MM.1S (cell line): Measurements from ENCODE around the gene RHOBTB1.

Experiments used
- DNase-seq: peaks from one replicate; pipeline ENCODE4 v3.0.0-alpha.2; 2015
- H2AFZ ChIP-seq: fragments of 300-600 bp; sonication (generic); 2 replicates; pipeline ENCODE4 v1.6.0; 2016; ENCODE audit warnings: antibody characterized with exemption, low read length
- H3F3A ChIP-seq: fragments of 300-600 bp; sonication (generic); 2 replicates; pipeline ENCODE4 v1.6.1; 2016; ENCODE audit warnings: mild to moderate bottlenecking, antibody characterized with exemption, low read length, moderate library complexity, mixed read lengths; ENCODE audit not compliant: insufficient read depth
- H3K27ac ChIP-seq: fragments of 300-600 bp; sonication (generic); 2 replicates; pipeline ENCODE4 v1.5.1; 2016; ENCODE audit warnings: mild to moderate bottlenecking, low read length
- H3K27me3 ChIP-seq: fragments of 300-600 bp; sonication (generic); replicated peaks from 2 replicates; pipeline ENCODE4 v1.6.0; 2016; ENCODE audit warnings: low read length; ENCODE audit not compliant: insufficient read depth
- H3K36me3 ChIP-seq: fragments of 300-600 bp; sonication (generic); replicated peaks from 2 replicates; pipeline ENCODE4 v1.6.1; 2016; ENCODE audit warnings: mild to moderate bottlenecking, low read length, mixed read lengths; ENCODE audit not compliant: insufficient read depth
- H3K4me1 ChIP-seq: fragments of 300-600 bp; sonication (generic); 2 replicates; pipeline ENCODE4 v1.6.1; 2016; ENCODE audit warnings: low read length, mixed read lengths
- H3K4me2 ChIP-seq: fragments of 300-600 bp; sonication (generic); 2 replicates; pipeline ENCODE4 v1.6.0; 2016; ENCODE audit warnings: low read depth, low read length
- H3K4me3 ChIP-seq: fragments of 300-600 bp; sonication (generic); 2 replicates; pipeline ENCODE4 v1.5.1; 2016; ENCODE audit warnings: low read length, mixed read lengths
- H3K79me2 ChIP-seq: fragments of 300-600 bp; sonication (generic); 2 replicates; pipeline ENCODE4 v1.6.1; 2016; ENCODE audit warnings: mixed run types, low read length, mixed read lengths
- H3K9ac ChIP-seq: fragments of 300-600 bp; sonication (generic); 2 replicates; pipeline ENCODE4 v1.6.1; 2016; ENCODE audit warnings: low read length, mixed read lengths
- H3K9me2 ChIP-seq: fragments of 300-600 bp; sonication (generic); replicated peaks from 2 replicates; pipeline ENCODE4 v1.6.1; 2016; ENCODE audit warnings: mild to moderate bottlenecking, low read length, mixed read lengths; ENCODE audit not compliant: insufficient read depth
- H3K9me3 ChIP-seq: fragments of 300-600 bp; sonication (generic); replicated peaks from 2 replicates; pipeline ENCODE4 v1.6.1; 2016; ENCODE audit warnings: mild to moderate bottlenecking, low read length, mixed read lengths; ENCODE audit not compliant: insufficient read depth
- H4K20me1 ChIP-seq: fragments of 300-600 bp; sonication (generic); 2 replicates; pipeline ENCODE4 v1.6.1; 2016; ENCODE audit warnings: mild to moderate bottlenecking, low read length, moderate library complexity, mixed read lengths; ENCODE audit not compliant: insufficient read depth
- CTCF ChIP-seq: fragments of 300-600 bp; sonication (generic); IDR thresholded peaks from 2 replicates; pipeline ENCODE4 v1.5.1; 2016; ENCODE audit warnings: antibody characterized with exemption, low read length, mixed read lengths
- EZH2 ChIP-seq: fragments of 300-600 bp; sonication (generic); optimal IDR thresholded peaks from 2 replicates; pipeline ENCODE3; 2017; ENCODE audit warnings: low read depth, mild to moderate bottlenecking, antibody characterized with exemption, low read length, mixed read lengths
- EZH2phosphoT487 ChIP-seq: fragments of 300-600 bp; sonication (generic); IDR thresholded peaks from 2 replicates; pipeline ENCODE4 v1.6.1; 2018; ENCODE audit warnings: antibody characterized with exemption, low read length

Gene RHOBTB1

GRCh38 chr10:60899266-60899665, 44.7 kb downstream of the RHOBTB1 start:
- H4K20me1 ChIP-seq, result no peaks in the 10 kb centered on the region
- no peak for DNase-seq

GRCh38 chr10:60898321-60898720, 45.7 kb downstream of the RHOBTB1 start:
- no peak overlapping the region for H3K4me2 ChIP-seq
- TF ChIP-seq EZH2 (no peak), EZH2phosphoT487 (no peak), CTCF (no peak)
- H4K20me1 ChIP-seq, result no peaks in the 10 kb centered on the region
- H3K36me3 ChIP-seq, result no peaks in the 10 kb centered on the region
- no peaks in the 10 kb centered on the region for H3K9me3 ChIP-seq
- no peaks in the 10 kb centered on the region for H3K79me2 ChIP-seq
- no peak overlapping the region for H2AFZ ChIP-seq
- H3K27me3 ChIP-seq, result no peaks in the 10 kb centered on the region
- H3F3A ChIP-seq, result no peaks in the 10 kb centered on the region
- no peaks in the 10 kb centered on the region for H3K9me2 ChIP-seq
- H3K4me1 ChIP-seq, result no peaks in the 10 kb centered on the region
- no peak overlapping the region for H3K27ac ChIP-seq
- DNase-seq, result no peak
- no peak overlapping the region for H3K4me3 ChIP-seq
- no peak overlapping the region for H3K9ac ChIP-seq

More at GRCh38 chr10:60899266-60899665, 44.7 kb downstream of the RHOBTB1 start:
- Histone ChIP-seq H3K79me2 (no peaks in the 10 kb centered on the region), H3K36me3 (no peaks in the 10 kb centered on the region), H3K9me3 (no peaks in the 10 kb centered on the region), H3K9me2 (no peaks in the 10 kb centered on the region), H2AFZ (no peak overlapping the region), H3K4me1 (no peaks in the 10 kb centered on the region), H3K27me3 (no peaks in the 10 kb centered on the region), H3K27ac (no peak overlapping the region), H3K4me3 (no peak overlapping the region), H3K9ac (no peak overlapping the region), H3K4me2 (no peak overlapping the region), H3F3A (no peaks in the 10 kb centered on the region)
- TF ChIP-seq CTCF (no peak), EZH2 (no peak), EZH2phosphoT487 (no peak)

GRCh38 chr10:60896810-60897209, 47.2 kb downstream of the RHOBTB1 start:
- no peak overlapping the region for H3K4me2 ChIP-seq
- H3K79me2 ChIP-seq, result no peaks in the 10 kb centered on the region
- no peaks in the 10 kb centered on the region for H3K9me3 ChIP-seq
- H3K27ac ChIP-seq, result no peak overlapping the region
- no peak overlapping the region for H3K9ac ChIP-seq
- no peaks in the 10 kb centered on the region for H3K27me3 ChIP-seq
- no peaks in the 10 kb centered on the region for H3K4me1 ChIP-seq
- no peaks in the 10 kb centered on the region for H3K36me3 ChIP-seq
- no peaks in the 10 kb centered on the region for H3F3A ChIP-seq
- no peaks in the 10 kb centered on the region for H3K9me2 ChIP-seq
- no peaks in the 10 kb centered on the region for H4K20me1 ChIP-seq
- no peak overlapping the region for H3K4me3 ChIP-seq
- no peak overlapping the region for H2AFZ ChIP-seq
- no peak for DNase-seq
- TF ChIP-seq CTCF (no peak), EZH2 (no peak), EZH2phosphoT487 (no peak)
